ENCODE results near the gene TRIP10.
"Not testable (repeated sequence)": the region's sequence is repeated elsewhere in the genome, so short reads cannot be mapped to it uniquely, and the experiment has no call there.

Gene TRIP10

GRCh38 chr19:6793411-6793810, 53.9 kb downstream of the TRIP10 start:
- no peak for DNase-seq (ENCODE audit: low read depth, low spot score)

DNA sequence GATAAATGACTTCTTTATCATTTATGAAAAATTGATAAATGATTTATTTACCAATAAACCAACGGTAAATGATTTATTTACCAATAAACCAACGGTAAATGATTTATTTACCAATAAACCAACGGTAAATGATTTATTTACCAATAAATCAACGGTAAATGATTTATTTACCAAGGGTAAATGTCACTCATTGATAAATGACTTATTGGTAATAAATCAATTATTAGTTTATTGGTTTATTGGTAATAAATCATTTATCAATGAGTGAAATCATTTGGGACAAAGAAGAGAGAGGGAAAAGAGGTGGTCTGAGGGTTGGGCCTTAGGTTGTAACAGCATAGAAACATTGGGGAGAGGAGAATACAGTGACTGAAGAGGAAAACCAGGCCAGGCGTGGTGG, 54.5 kb downstream of the TRIP10 start:
- no peak for DNase-seq (ENCODE audit: low read depth, low spot score)

DNA sequence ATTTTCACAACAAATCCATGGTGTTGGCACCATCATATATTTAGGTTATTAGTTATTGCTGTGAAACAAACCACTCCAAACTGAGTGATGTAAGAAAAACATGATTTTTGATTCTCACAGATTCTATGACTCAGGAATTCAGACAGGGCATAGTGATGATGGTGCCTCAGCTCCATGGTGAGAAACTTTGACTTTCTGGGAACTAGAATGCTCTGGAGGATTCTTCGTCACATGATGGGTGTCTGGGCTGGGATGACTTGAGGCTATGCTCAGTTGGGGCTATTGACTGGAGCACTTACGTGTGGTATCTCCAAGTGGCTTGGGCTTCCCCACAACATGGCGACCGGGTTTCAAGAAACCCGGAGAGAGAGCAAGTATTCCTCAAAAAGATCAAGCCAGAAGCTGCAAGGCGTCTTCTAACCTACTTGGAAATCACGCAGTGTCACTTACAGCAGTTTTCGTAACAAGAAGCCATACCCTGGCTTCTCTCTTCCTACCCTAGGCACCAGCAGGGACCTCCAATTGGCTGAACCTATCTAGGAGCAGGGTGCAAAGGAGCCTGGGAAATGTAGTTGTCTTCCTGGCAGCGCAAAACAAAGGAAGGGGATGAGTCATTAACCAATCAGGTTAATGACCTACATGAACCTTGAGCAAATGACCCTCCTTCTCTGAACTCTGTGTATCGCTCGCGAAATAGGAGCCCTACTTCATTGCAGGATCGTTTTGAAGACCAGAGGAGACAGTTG, 55.4 kb downstream of the TRIP10 start:
- DNase-seq (ENCODE audit: low read depth, low spot score) = no peak

DNA sequence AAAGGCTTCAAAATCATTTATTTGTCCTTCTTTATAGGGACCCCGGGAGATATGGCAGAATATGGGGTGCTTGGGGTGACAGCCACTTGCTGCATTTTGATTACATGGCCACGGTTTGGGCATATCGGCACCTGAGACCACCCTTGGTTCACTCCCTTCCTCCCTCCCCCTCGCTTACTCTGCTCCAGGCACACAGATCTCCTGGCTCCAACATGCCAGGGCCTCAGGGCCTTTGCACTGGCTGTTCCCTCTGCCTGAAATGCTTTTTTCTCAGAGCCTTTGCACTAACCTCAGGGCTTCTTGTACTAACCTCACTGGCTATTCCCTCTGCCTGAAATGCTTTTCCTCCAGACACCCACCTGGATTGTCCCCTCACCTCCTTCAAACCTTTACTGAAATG, 56.8 kb downstream of the TRIP10 start:
- DNase-seq (ENCODE audit: low read depth, low spot score) = no peak

GRCh38 chr19:6797646-6798045, 58.2 kb downstream of the TRIP10 start:
- DNase-seq (ENCODE audit: low read depth, low spot score) = no peak

GRCh38 chr19:6800160-6800790, 60.8 kb downstream of the TRIP10 start:
- DNase-seq (ENCODE audit: low read depth, low spot score) = not testable (repeated sequence)

DNA sequence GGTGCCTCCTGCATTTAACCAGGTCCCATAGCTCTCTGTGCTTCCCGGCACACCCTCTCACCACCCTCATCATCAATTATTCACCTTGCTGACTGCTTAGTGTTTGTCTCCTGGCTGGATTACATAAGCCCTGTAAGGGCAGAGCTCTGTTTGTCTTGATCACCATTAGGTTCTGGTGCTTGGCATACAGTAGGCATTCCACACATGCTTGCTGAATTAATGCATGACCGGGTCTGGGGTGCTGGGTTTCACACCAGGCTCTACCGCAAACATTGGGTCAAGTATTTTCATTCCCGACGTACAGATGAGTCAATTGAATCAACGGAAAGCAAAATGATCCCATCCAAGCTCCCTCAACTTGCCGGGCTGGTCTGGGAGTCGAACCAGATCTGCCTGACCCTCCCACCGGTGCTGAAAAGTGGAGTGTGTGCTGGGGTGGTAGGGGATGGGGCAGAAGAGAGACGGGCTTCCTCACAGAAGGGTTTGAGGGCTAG, 61.6 kb downstream of the TRIP10 start:
- no peak for DNase-seq (ENCODE audit: low read depth, low spot score)

Data from iPS DF 19.7 (cell line).